K562 (cell line): ENCODE results near the gene UBA7.

ENCODE experiments used
- CBX8 ChIP-seq: fragments of 200-600 bp; sonication (generic); IDR thresholded peaks from 2 replicates; pipeline ENCODE4 v1.6.1; 2012; ENCODE audit warnings: borderline replicate concordance, mixed run types, low read depth, mild to moderate bottlenecking, moderate library complexity, mixed read lengths, low read length, control low read depth, inconsistent platforms; ENCODE audit not compliant: poor library complexity, severe bottlenecking; ENCODE audit errors: extremely low read depth
- CTCF ChIP-seq, 3 experiments: IDR thresholded peaks in 2 of 3; conservative IDR thresholded peaks in 1 of 3; 2 replicates each; pipeline ENCODE4 v1.5.1; 2011 to 2012; ENCODE audit warnings: low read length in 3 of 3, mild to moderate bottlenecking in 3 of 3, control low read depth in 2 of 3, improper control_type of control experiment in 1 of 3, inconsistent platforms in 1 of 3, low read depth in 1 of 3, mixed read lengths in 1 of 3, moderate library complexity in 1 of 3; ENCODE audit not compliant: insufficient read depth in 2 of 3
- FOXP1 ChIP-seq: sonication (generic); formaldehyde crosslinking; IDR thresholded peaks from 2 replicates; pipeline ENCODE4 v1.8.0; 2022; ENCODE audit warnings: mild to moderate bottlenecking, missing genetic modification reagents
- HLTF ChIP-seq: fragments of 450-650 bp; IDR thresholded peaks from 2 replicates; pipeline ENCODE4 v1.6.1; 2016
- PHF8 ChIP-seq: fragments of 200-600 bp; sonication (generic); IDR thresholded peaks from 2 replicates; pipeline ENCODE4 v1.6.1; 2012; ENCODE audit warnings: mixed run types, mild to moderate bottlenecking, inconsistent platforms, low read length, moderate library complexity, borderline replicate concordance
- ZKSCAN1 ChIP-seq: fragments of 150-350 bp; IDR thresholded peaks from 2 replicates; pipeline ENCODE4 v1.6.1; 2016; ENCODE audit warnings: low read depth, low read length
- ZNF511 ChIP-seq: sonication (generic); formaldehyde crosslinking; IDR thresholded peaks from 2 replicates; pipeline ENCODE4 v1.8.0; 2022; ENCODE audit warnings: mild to moderate bottlenecking, missing genetic modification reagents

GRCh38 chr3:49794926-49795905 is 18.5 kb downstream of the UBA7 start:
- TF ChIP-seq CTCF (IDR thresholded peaks at IDR 0.05 in 2 of 3, conservative IDR thresholded peaks at IDR 0.05 in 1 of 3; ENCODE audit: insufficient read depth in 2 of 3, low read depth in 1 of 3, low read length in 3 of 3) (no peak), ZKSCAN1 (no peak), PHF8 (no peak), HLTF (no peak), CBX8 (no peak), FOXP1 (CRISPR knock-in tag) (no peak), ZNF511 (CRISPR knock-in tag) (no peak)
